ENCODE data around the gene TSR2. TPM values are rescaled to one million over a fixed set of nuclear protein-coding genes. Genes with fewer than 3 reads are reported as not detected.
A peak's percentile ranks its signal among the peaks of the same experiment; 100 is the strongest.

The TSR2 gene
- total RNA-seq, 1 experiment from 2014 or later = 7.9 TPM

GRCh38 chrX:54419559-54420302 is 20.5 kb upstream of the TSR2 start:
- no peaks in the 10 kb centered on the region for H3K9me2 ChIP-seq (replicated peaks; ENCODE audit: insufficient read depth, low read length)
- no peak overlapping the region for H3K4me3 ChIP-seq (ENCODE audit: low read length)
- no peaks in the 10 kb centered on the region for H3K9me3 ChIP-seq (ENCODE audit: low read length)
- no peaks in the 10 kb centered on the region for H3K79me2 ChIP-seq (ENCODE audit: low read length)
- H3K9ac ChIP-seq (ENCODE audit: low read length) = no peak overlapping the region
- no peak overlapping the region for H3K27ac ChIP-seq (ENCODE audit: low read length)
- H3K4me2 ChIP-seq (ENCODE audit: low read depth, low read length, poor library complexity, severe bottlenecking) = no peak overlapping the region
- no peak overlapping the region for H2AFZ ChIP-seq (ENCODE audit: low read length)
- H3K36me3 ChIP-seq (ENCODE audit: insufficient read depth, low read length) = no peaks in the 10 kb centered on the region
- no peaks in the 10 kb centered on the region for H3K4me1 ChIP-seq (ENCODE audit: low read length)
- no peaks in the 10 kb centered on the region for H3K27me3 ChIP-seq (ENCODE audit: low read length)
- H4K20me1 ChIP-seq (ENCODE audit: insufficient read depth, low read depth, low read length) = no peaks in the 10 kb centered on the region
- DNase-seq = no peak

DNA sequence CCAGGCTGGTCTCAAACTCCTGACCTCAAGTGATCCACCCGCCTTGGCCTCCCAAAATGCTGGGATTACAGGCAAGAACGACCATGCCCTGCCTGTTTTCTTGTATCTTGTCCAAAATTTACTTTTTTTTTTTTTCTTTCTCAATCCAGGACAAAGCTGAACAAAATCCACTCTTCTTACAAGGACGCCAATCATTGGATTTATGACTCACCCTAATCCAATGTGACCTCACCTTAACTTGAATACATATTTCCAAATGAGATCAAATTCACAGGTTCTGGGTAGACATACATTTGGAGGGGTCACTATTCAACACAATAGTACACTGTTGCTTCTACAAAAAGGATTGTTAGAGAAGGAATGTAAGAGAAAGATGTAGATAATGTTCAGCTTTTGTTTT is 18.0 kb upstream of the TSR2 start:
- H3K4me1 ChIP-seq (ENCODE audit: low read length) = no peaks in the 10 kb centered on the region
- no peak overlapping the region for H3K9ac ChIP-seq (ENCODE audit: low read length)
- H3K4me2 ChIP-seq (ENCODE audit: low read depth, low read length, poor library complexity, severe bottlenecking) = no peak overlapping the region
- H4K20me1 ChIP-seq (ENCODE audit: insufficient read depth, low read depth, low read length) = no peaks in the 10 kb centered on the region
- no peak overlapping the region for H3K27ac ChIP-seq (ENCODE audit: low read length)
- H3K4me3 ChIP-seq (ENCODE audit: low read length) = no peak overlapping the region
- no peaks in the 10 kb centered on the region for H3K36me3 ChIP-seq (ENCODE audit: insufficient read depth, low read length)
- H3K9me2 ChIP-seq (replicated peaks; ENCODE audit: insufficient read depth, low read length) = no peaks in the 10 kb centered on the region
- DNase-seq = no peak
- no peaks in the 10 kb centered on the region for H3K79me2 ChIP-seq (ENCODE audit: low read length)
- H2AFZ ChIP-seq (ENCODE audit: low read length) = no peak overlapping the region
- no peaks in the 10 kb centered on the region for H3K9me3 ChIP-seq (ENCODE audit: low read length)
- no peaks in the 10 kb centered on the region for H3K27me3 ChIP-seq (ENCODE audit: low read length)

DNA sequence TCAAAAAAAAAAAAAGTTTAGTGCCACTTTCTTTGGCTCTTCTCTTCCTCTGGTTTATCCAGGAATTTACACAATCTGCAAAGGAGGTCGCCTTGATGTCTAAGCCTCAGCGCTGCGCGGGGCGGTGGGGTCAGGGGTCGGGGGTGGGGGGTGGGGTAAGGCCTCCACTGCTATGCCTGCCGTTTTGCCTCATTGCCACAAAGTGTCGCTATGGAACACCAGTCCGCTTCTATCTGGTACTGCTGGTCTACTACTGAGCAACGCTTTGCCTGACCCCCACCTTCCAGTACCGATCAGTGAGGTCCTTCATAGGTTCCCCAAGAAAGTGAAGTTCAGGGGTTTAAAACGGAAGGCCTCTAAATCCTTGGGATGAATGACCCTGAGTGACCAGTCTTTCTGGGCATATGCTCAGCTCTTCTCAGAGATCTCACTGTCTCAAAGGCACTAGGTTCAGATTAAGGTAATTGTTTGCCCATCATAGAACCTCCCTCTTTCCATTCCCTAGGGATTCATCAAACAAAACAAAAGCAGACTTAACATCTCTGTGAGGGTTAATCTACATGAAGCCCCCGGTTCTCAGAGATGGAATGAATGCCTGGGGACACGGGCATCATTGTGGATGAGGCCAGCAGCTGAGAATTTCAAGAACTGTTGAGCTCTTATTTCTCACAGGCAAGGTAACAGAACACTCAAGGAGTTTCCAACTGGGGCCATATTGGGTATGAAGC is 16.9 kb upstream of the TSR2 start:
- Histone ChIP-seq H4K20me1 (ENCODE audit: insufficient read depth, low read depth, low read length) (no peaks in the 10 kb centered on the region), H3K9me2 (replicated peaks; ENCODE audit: insufficient read depth, low read length) (no peaks in the 10 kb centered on the region), H3K79me2 (ENCODE audit: low read length) (no peaks in the 10 kb centered on the region), H3K4me2 (ENCODE audit: low read depth, low read length, poor library complexity, severe bottlenecking) (no peak overlapping the region), H3K9ac (ENCODE audit: low read length) (no peak overlapping the region), H3K4me3 (ENCODE audit: low read length) (no peak overlapping the region), H3K4me1 (ENCODE audit: low read length) (no peaks in the 10 kb centered on the region), H3K36me3 (ENCODE audit: insufficient read depth, low read length) (no peaks in the 10 kb centered on the region), H3K9me3 (ENCODE audit: low read length) (no peaks in the 10 kb centered on the region), H3K27me3 (ENCODE audit: low read length) (no peaks in the 10 kb centered on the region), H3K27ac (ENCODE audit: low read length) (no peak overlapping the region), H2AFZ (ENCODE audit: low read length) (no peak overlapping the region)
- no peak for DNase-seq

- no peak overlapping the region for H2AFZ ChIP-seq (ENCODE audit: low read length)
These were observed 12.3 kb upstream of the TSR2 start for GRCh38 chrX:54427837-54428424.

DNA sequence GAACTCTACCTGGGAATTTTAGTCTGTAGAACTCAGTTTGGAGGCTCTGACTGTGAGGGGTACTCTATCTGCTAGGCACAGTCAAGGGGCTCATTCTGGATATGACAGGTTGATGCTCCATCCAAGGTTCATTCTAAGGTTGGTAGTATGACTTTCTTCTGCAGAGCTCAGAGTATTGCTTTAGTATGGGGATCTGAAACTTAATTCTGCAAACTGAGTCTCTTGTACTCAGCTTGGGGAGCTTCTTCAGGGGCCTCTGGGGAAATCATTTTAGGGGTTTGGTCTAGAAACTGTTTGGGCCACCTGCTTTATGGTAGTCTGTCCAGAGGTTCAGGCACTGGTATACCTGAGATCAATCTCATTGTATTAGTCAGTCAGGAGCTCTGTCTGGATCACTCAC is 9.7 kb upstream of the TSR2 start:
- H4K20me1 ChIP-seq (ENCODE audit: insufficient read depth, low read depth, low read length) = no peaks in the 10 kb centered on the region
- no peaks in the 10 kb centered on the region for H3K79me2 ChIP-seq (ENCODE audit: low read length)
- no peak overlapping the region for H3K27ac ChIP-seq (ENCODE audit: low read length)
- H2AFZ ChIP-seq (ENCODE audit: low read length) = no peak overlapping the region
- H3K36me3 ChIP-seq (ENCODE audit: insufficient read depth, low read length) = no peaks in the 10 kb centered on the region
- no peaks in the 10 kb centered on the region for H3K4me1 ChIP-seq (ENCODE audit: low read length)
- no peak overlapping the region for H3K9ac ChIP-seq (ENCODE audit: low read length)
- peak; percentile 28 for DNase-seq
- no peaks in the 10 kb centered on the region for H3K27me3 ChIP-seq (ENCODE audit: low read length)
- no peaks in the 10 kb centered on the region for H3K9me2 ChIP-seq (replicated peaks; ENCODE audit: insufficient read depth, low read length)
- H3K9me3 ChIP-seq (ENCODE audit: low read length) = no peaks in the 10 kb centered on the region
- H3K4me3 ChIP-seq (ENCODE audit: low read length) = no peak overlapping the region
- H3K4me2 ChIP-seq (ENCODE audit: low read depth, low read length, poor library complexity, severe bottlenecking) = no peak overlapping the region

More at GRCh38 chrX:54427837-54428424, 12.3 kb upstream of the TSR2 start:
- no peaks in the 10 kb centered on the region for H4K20me1 ChIP-seq (ENCODE audit: insufficient read depth, low read depth, low read length)
- H3K4me1 ChIP-seq (ENCODE audit: low read length) = no peaks in the 10 kb centered on the region
- H3K9me3 ChIP-seq (ENCODE audit: low read length) = no peaks in the 10 kb centered on the region
- H3K9me2 ChIP-seq (replicated peaks; ENCODE audit: insufficient read depth, low read length) = no peaks in the 10 kb centered on the region
- H3K36me3 ChIP-seq (ENCODE audit: insufficient read depth, low read length) = no peaks in the 10 kb centered on the region
- H3K79me2 ChIP-seq (ENCODE audit: low read length) = no peaks in the 10 kb centered on the region
- H3K27ac ChIP-seq (ENCODE audit: low read length) = no peak overlapping the region
- no peaks in the 10 kb centered on the region for H3K27me3 ChIP-seq (ENCODE audit: low read length)
- no peak overlapping the region for H3K4me2 ChIP-seq (ENCODE audit: low read depth, low read length, poor library complexity, severe bottlenecking)
- DNase-seq = no peak
- no peak overlapping the region for H3K4me3 ChIP-seq (ENCODE audit: low read length)
- no peak overlapping the region for H3K9ac ChIP-seq (ENCODE audit: low read length)

DNA sequence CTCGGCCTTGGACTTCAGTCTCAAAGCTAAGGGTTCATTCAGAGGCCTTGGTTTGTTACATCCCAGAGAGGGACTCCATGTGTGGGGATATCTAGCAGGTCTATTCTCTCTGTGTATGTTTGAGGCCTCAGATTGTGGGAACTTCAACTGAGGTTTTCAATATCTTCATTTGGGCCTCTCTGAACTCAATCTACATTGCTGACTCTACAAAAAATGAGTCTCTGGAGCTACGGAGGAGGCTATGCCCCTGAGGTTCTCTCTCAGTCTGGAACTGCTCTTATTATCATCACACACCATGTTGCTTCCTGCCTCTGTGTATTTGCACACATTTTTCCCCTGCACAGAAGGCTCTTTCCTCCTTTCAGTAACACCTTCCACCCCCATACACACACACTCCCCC is 5.1 kb upstream of the TSR2 start:
- Histone ChIP-seq H3K9me2 (replicated peaks; ENCODE audit: insufficient read depth, low read length) (no peaks in the 10 kb centered on the region), H3K4me3 (ENCODE audit: low read length) (no peak overlapping the region), H2AFZ (ENCODE audit: low read length) (no peak overlapping the region), H3K9me3 (ENCODE audit: low read length) (no peaks in the 10 kb centered on the region), H3K4me1 (ENCODE audit: low read length) (peaks cover 4% of the 10 kb centered on the region; the same call in 1 of the 2 replicates), H3K79me2 (ENCODE audit: low read length) (no peaks in the 10 kb centered on the region), H3K9ac (ENCODE audit: low read length) (no peak overlapping the region), H3K4me2 (ENCODE audit: low read depth, low read length, poor library complexity, severe bottlenecking) (no peak overlapping the region), H4K20me1 (ENCODE audit: insufficient read depth, low read depth, low read length) (no peaks in the 10 kb centered on the region), H3K27me3 (ENCODE audit: low read length) (no peaks in the 10 kb centered on the region), H3K36me3 (ENCODE audit: insufficient read depth, low read length) (no peaks in the 10 kb centered on the region), H3K27ac (ENCODE audit: low read length) (no peak overlapping the region)
- no peak for DNase-seq

DNA sequence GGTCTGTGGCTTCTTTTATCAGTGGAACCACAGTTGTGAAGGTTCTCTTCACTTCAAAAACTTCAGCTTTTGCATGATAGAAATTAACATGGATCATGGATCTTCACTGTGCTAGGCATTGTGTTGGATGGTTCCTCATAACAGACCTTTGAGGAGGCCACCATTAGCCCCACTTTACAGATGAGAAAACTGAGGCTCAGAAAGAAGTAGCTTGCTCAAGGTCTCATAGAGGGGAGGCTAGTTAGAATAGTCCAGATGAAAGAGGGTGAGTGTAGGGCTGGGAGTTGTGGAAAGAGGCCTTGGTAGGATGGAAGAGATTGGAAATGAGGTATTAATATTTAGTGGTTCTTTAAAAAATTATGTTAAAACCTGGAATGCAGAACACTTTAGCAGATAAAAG is 2.6 kb downstream of the TSR2 start:
- no peak overlapping the region for H3K4me2 ChIP-seq (ENCODE audit: low read depth, low read length, poor library complexity, severe bottlenecking)
- H3K27ac ChIP-seq (ENCODE audit: low read length) = no peak overlapping the region

DNA sequence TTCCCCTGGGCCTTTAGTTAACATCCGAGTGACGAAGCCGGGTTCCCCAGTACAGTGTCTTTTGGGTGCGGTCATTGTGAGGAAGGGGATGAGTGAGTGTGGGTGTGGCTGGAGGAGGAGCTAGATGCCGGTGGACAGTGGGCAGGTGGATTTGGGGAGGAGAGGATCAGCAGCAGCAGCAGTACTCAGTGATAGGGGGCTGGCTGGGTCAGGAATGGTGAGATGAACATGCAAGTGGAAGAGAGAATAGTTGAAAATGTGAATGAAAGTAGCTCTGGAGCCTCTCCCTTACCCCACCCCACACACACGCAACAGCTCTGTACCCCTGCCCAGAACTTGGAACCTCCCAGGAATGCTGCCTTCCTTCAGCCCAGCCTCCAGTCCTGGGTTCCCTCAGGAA is 4.5 kb downstream of the TSR2 start:
- Histone ChIP-seq H3K4me1 (ENCODE audit: low read length) (peaks cover 10% of the 10 kb centered on the region), H3K4me3 (ENCODE audit: low read length) (no peak overlapping the region), H3K9ac (ENCODE audit: low read length) (no peak overlapping the region), H3K4me2 (ENCODE audit: low read depth, low read length, poor library complexity, severe bottlenecking) (no peak overlapping the region), H3K36me3 (ENCODE audit: insufficient read depth, low read length) (no peaks in the 10 kb centered on the region), H3K27me3 (ENCODE audit: low read length) (no peaks in the 10 kb centered on the region), H2AFZ (ENCODE audit: low read length) (no peak overlapping the region), H3K9me2 (replicated peaks; ENCODE audit: insufficient read depth, low read length) (no peaks in the 10 kb centered on the region), H3K79me2 (ENCODE audit: low read length) (peaks cover 39% of the 10 kb centered on the region), H4K20me1 (ENCODE audit: insufficient read depth, low read depth, low read length) (no peaks in the 10 kb centered on the region), H3K27ac (ENCODE audit: low read length) (no peak overlapping the region), H3K9me3 (ENCODE audit: low read length) (no peaks in the 10 kb centered on the region)
- DNase-seq = no peak

More for the DNA sequence above, 2.6 kb downstream of the TSR2 start:
- no peak for DNase-seq
- Histone ChIP-seq H3K4me1 (ENCODE audit: low read length) (peaks cover 14% of the 10 kb centered on the region), H3K9me3 (ENCODE audit: low read length) (no peaks in the 10 kb centered on the region), H3K27me3 (ENCODE audit: low read length) (no peaks in the 10 kb centered on the region), H3K9ac (ENCODE audit: low read length) (no peak overlapping the region), H2AFZ (ENCODE audit: low read length) (no peak overlapping the region), H3K79me2 (ENCODE audit: low read length) (peaks cover 39% of the 10 kb centered on the region), H3K36me3 (ENCODE audit: insufficient read depth, low read length) (no peaks in the 10 kb centered on the region), H4K20me1 (ENCODE audit: insufficient read depth, low read depth, low read length) (no peaks in the 10 kb centered on the region), H3K4me3 (ENCODE audit: low read length) (no peak overlapping the region), H3K9me2 (replicated peaks; ENCODE audit: insufficient read depth, low read length) (no peaks in the 10 kb centered on the region)
